Measurements from ENCODE around the gene ZNF438.

The ZNF438 gene

GRCh38 chr10:30822693-30823465, 208.8 kb downstream of the ZNF438 start:
- DNase-seq (ENCODE audit: low spot score): no peak

- peak; percentile 16 for DNase-seq (ENCODE audit: low spot score)
These were observed 209.5 kb downstream of the ZNF438 start for GRCh38 chr10:30821994-30822692.

- DNase-seq (ENCODE audit: low spot score): peak; percentile 76
These were observed 210.2 kb downstream of the ZNF438 start for GRCh38 chr10:30821261-30821993.

GRCh38 chr10:30820261-30820991, 211.2 kb downstream of the ZNF438 start:
- peak; percentile 21 for DNase-seq (ENCODE audit: low spot score)

GRCh38 chr10:30819341-30820181, 212.1 kb downstream of the ZNF438 start:
- DNase-seq (ENCODE audit: low spot score): peak; percentile 22

- DNase-seq (ENCODE audit: low spot score): no peak
These were observed 212.8 kb downstream of the ZNF438 start for GRCh38 chr10:30818854-30819253.

GRCh38 chr10:30818010-30818660, 213.5 kb downstream of the ZNF438 start:
- DNase-seq (ENCODE audit: low spot score): peak; percentile 14

- DNase-seq (ENCODE audit: low spot score): no peak
These were observed 214.1 kb downstream of the ZNF438 start for GRCh38 chr10:30817541-30817940.

- DNase-seq (ENCODE audit: low spot score): no peak
These were observed 214.9 kb downstream of the ZNF438 start for GRCh38 chr10:30816820-30817171.

GRCh38 chr10:30816159-30816819, 215.4 kb downstream of the ZNF438 start:
- no peak for DNase-seq (ENCODE audit: low spot score)

GRCh38 chr10:30813872-30814481, 217.7 kb downstream of the ZNF438 start:
- DNase-seq (ENCODE audit: low spot score): no peak

GRCh38 chr10:30812018-30812851, 219.4 kb downstream of the ZNF438 start:
- DNase-seq (ENCODE audit: low spot score): no peak

- DNase-seq (ENCODE audit: low spot score): no peak
These were observed 220.2 kb downstream of the ZNF438 start for GRCh38 chr10:30811276-30812017.

GRCh38 chr10:30810416-30810815, 221.2 kb downstream of the ZNF438 start:
- DNase-seq (ENCODE audit: low spot score): no peak

- DNase-seq (ENCODE audit: low spot score): no peak
These were observed 224.8 kb downstream of the ZNF438 start for GRCh38 chr10:30806850-30807249.

GRCh38 chr10:30805061-30805460, 226.6 kb downstream of the ZNF438 start:
- DNase-seq (ENCODE audit: low spot score): no peak

GRCh38 chr10:30804478-30805055, 227.1 kb downstream of the ZNF438 start:
- DNase-seq (ENCODE audit: low spot score): no peak

GRCh38 chr10:30803892-30804322, 227.8 kb downstream of the ZNF438 start:
- no peak for DNase-seq (ENCODE audit: low spot score)

All from hematopoietic multipotent progenitor cell treated with erythropoietin and hydrocortisone succinate and interleukin-3 and kit ligand, for 15 days (in vitro differentiated cells).